Dendritic cell treated with granulocyte-macrophage colony-stimulating factor and Interleukin-4, amounts not matched to agents 40 ng/mL and 50 ng/mL, for 4 days (primary cell): Measurements from ENCODE around the gene ILK.

Experiments used
- H3K27ac Mint-ChIP-seq: one replicate; pipeline ENCODE4 v1.8.0; 2022; ENCODE audit warnings: mild to moderate bottlenecking, mixed read lengths
- H3K27me3 Mint-ChIP-seq: one replicate; pipeline ENCODE4 v1.8.0; 2022; ENCODE audit warnings: mild to moderate bottlenecking, mixed read lengths
- H3K36me3 Mint-ChIP-seq: one replicate; pipeline ENCODE4 v1.8.0; 2022; ENCODE audit warnings: low read depth, mixed read lengths
- H3K4me1 Mint-ChIP-seq: one replicate; pipeline ENCODE4 v1.8.0; 2022; ENCODE audit warnings: low read depth, mixed read lengths
- H3K4me3 Mint-ChIP-seq: one replicate; pipeline ENCODE4 v1.8.0; 2022; ENCODE audit warnings: mild to moderate bottlenecking, moderate library complexity, mixed read lengths
- H3K9me3 Mint-ChIP-seq: one replicate; pipeline ENCODE4 v1.8.0; 2022; ENCODE audit warnings: mixed read lengths
- intact Hi-C: fragments of 100-400 bp; cut with micrococcal nuclease; formaldehyde crosslinking; loops from one replicate; pipeline ENCODE4 v1.15.0; 2022

ILK gene

DNA sequence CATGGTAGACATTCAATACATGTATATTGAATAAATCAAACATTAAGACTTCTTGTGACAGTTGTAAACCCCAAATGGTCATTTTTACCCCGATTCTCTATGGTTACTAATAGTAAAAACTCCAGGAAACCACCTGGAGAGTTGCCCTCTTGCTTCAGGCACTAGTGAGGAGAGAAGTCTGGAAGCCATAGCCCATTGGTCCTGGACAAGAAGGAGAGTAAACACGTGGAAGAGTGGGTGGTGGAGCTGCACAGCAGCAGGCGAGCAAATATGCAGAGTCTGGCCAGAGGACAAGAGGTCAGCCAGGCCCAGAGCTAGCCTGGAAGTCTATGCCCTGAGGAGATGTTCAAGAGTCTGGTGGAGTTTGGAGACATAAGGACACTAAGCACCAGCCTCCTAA is 34.3 kb downstream of the ILK start:
- Mint-ChIP-seq H3K4me1 (no peaks in the 10 kb centered on the region), H3K27ac (no peak overlapping the region)
- intact Hi-C loops = no loop called here

DNA sequence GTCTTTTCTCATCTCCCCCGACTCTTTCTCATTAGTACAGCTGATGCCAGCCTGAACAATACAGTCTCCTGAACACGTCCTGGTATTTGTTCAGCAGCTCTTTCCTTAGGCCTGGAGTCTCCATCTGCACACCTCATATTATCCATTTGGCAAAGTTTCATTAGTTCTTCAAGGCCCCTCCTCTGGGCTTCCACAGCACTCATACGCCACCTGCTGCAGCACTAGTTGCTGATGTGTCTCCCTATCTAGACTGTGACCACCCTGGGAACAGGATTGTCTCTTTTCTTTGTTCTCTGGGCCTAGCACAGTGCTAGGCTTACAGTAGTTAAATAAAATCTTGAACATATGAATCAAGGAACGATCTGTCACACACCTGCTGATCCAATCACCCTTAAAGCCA is 34.9 kb downstream of the ILK start:
- intact Hi-C loops = no loop called here

More for the DNA sequence above, 34.3 kb downstream of the ILK start:
- Mint-ChIP-seq H3K9me3 (no peaks in the 10 kb centered on the region), H3K4me3 (no peak overlapping the region), H3K27me3 (no peaks in the 10 kb centered on the region), H3K36me3 (no peaks in the 10 kb centered on the region)

DNA sequence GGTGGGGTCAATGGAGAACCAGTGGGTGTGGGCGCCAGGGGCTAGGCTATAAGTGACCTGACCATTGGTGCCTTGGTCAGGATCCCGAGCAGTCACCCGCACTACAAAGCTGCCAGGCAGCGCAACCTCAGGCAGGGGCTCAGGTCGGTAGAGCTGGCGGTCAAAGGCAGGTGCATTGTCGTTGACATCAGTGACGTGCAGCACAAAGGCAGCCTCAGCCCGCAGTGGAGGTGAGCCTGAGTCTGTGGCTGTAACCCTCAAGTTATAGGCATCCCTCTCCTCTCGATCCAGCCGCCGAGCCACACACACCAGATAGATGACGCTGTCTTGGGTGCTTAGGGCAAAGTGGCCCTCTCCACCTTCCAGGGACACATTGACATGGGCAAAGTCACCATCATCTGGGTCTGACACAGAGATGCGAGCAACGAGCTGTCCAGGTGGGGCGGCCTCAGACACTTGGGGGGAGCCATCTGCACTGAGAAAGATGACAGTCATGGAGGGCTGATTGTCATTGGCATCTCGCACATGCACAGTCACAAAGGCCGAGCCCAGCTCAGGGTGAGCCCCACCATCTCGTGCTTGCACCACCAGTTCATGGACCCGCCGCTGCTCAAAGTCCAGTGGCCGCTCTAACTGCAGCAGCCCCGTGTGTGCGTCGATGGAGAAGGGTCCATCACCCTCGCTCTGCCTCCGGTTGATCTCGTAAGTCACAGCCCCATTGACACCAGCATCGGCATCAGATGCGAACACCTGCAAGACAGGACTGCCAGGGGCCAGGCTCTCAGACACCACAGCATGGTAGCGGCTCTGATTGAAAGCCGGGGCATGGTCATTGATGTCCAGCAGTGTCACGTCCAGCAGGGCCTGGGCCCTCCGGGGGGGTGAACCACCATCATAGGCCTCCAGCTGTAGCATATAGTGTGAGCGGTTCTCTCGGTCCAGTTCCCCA is 36.7 kb downstream of the ILK start:
- Mint-ChIP-seq H3K9me3 (no peaks in the 10 kb centered on the region), H3K4me3 (no peak overlapping the region), H3K36me3 (no peaks in the 10 kb centered on the region), H3K4me1 (no peaks in the 10 kb centered on the region), H3K27me3 (no peaks in the 10 kb centered on the region), H3K27ac (no peak overlapping the region)
- intact Hi-C loops = no loop called here

More for the DNA sequence above, 34.9 kb downstream of the ILK start:
- no peak overlapping the region for H3K27ac Mint-ChIP-seq
- no peaks in the 10 kb centered on the region for H3K4me1 Mint-ChIP-seq
- no peaks in the 10 kb centered on the region for H3K27me3 Mint-ChIP-seq
- H3K36me3 Mint-ChIP-seq = no peaks in the 10 kb centered on the region
- no peak overlapping the region for H3K4me3 Mint-ChIP-seq
- H3K9me3 Mint-ChIP-seq = no peaks in the 10 kb centered on the region

DNA sequence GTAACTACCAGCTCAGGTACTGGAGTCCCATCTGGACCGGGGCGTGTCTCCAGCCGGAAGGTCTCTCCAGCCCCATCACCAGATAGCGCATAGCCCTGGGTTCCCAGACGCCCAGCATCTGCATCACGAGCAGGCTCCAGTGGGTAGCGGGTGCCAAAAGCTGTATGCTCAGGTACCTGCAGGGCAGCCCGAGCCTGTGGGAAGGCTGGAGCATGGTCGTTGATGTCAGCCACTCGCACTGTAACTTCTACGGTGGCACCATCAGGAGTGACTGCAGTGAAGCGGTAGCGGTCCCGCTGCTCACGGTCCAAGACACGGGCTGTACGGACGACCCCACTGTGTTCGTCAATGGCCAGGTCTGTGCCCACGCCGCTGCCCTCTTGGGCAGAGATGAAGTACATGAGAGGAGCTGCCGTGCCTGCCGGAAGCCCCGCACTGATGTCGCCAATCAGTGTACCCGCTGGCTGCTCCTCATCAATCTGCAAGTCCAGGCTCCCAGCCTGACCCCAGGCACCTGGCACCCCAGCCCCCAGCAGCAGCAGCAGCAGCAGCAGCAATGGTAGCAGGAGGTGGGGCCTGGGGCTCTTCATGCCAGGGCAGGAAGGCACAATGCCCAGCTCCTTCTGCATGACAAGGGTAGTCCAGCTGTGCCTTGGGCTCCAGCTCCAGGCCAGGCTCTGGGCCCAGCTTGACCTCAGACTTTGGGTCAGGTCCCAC is 37.6 kb downstream of the ILK start:
- Mint-ChIP-seq H3K4me1 (no peaks in the 10 kb centered on the region), H3K36me3 (no peaks in the 10 kb centered on the region), H3K27ac (no peak overlapping the region), H3K9me3 (no peaks in the 10 kb centered on the region), H3K4me3 (no peak overlapping the region), H3K27me3 (no peaks in the 10 kb centered on the region)
- intact Hi-C loops = no loop called here

DNA sequence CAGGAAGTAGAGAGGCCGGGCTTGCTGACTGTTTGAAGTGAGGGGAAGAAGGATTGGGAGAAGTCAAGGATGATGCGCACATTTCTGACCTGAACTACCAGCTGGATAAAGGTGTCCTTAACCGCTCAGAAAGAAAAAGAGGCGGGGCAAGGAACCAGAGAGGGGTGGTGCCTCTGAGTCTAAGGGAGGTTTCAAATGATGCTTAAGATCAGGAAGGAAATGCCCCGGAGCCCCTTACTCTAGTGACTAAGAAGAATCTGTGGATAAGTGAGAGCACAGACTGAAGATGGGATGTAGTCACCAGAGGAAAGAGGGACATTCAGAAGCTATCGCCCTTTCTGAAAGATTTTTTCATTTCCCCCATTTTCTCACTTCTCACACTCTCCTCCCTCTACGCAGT is 39.4 kb downstream of the ILK start:
- no peaks in the 10 kb centered on the region for H3K36me3 Mint-ChIP-seq
- H3K4me1 Mint-ChIP-seq = no peaks in the 10 kb centered on the region
- no peaks in the 10 kb centered on the region for H3K27me3 Mint-ChIP-seq
- no peak overlapping the region for H3K4me3 Mint-ChIP-seq
- intact Hi-C loops = no loop called here
- no peak overlapping the region for H3K27ac Mint-ChIP-seq
- no peaks in the 10 kb centered on the region for H3K9me3 Mint-ChIP-seq

DNA sequence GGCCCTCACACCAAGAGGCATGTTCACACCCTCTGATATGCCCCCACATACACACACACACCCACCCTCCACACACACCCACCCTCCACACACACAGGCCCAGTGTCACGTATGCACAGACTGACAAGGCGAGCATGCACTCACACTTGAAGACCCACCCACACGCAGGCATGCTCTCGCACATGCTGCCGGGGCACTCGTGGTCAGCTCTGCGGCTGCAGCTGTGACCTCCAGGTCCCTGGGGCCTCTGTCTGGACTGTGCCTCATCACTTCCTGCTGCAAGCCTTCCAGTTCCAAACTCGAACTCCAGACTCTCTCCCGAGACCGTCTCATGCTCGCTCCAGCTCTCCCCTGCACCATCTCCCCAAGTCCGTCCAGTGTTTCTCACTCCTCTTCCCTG is 42.5 kb downstream of the ILK start:
- H3K36me3 Mint-ChIP-seq = no peaks in the 10 kb centered on the region
- H3K4me3 Mint-ChIP-seq = no peak overlapping the region
- no peaks in the 10 kb centered on the region for H3K27me3 Mint-ChIP-seq
- no peak overlapping the region for H3K27ac Mint-ChIP-seq
- no peaks in the 10 kb centered on the region for H3K9me3 Mint-ChIP-seq
- H3K4me1 Mint-ChIP-seq = no peaks in the 10 kb centered on the region
- intact Hi-C loops = loop anchor here (2.0 kb wide), 1 partner anchor 27 kb away; the partner anchor contains the start of gene TPP1

DNA sequence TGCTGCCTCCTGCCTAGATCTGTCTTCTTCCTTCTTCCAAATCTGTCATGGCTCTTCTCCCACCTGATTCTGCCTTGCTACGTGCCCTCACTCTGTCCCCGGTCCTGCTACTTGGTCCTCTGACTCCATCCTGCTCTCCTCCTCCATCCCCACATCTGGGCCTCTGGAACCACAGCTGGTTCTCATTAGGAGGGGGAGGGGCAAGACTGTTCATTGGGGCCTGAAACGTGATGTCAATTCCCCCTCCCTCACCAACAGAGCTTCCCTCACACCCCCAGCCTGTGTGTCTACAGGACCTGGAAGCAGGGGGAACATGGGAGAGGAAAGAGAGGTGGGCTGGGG is 43.0 kb downstream of the ILK start:
- Mint-ChIP-seq H3K4me3 (no peak overlapping the region), H3K4me1 (no peaks in the 10 kb centered on the region), H3K27me3 (no peaks in the 10 kb centered on the region), H3K9me3 (no peaks in the 10 kb centered on the region), H3K36me3 (no peaks in the 10 kb centered on the region), H3K27ac (no peak overlapping the region)
- intact Hi-C loops = loop anchor here (2.0 kb wide), 1 partner anchor 28 kb away; the partner anchor contains the start of gene TPP1

DNA sequence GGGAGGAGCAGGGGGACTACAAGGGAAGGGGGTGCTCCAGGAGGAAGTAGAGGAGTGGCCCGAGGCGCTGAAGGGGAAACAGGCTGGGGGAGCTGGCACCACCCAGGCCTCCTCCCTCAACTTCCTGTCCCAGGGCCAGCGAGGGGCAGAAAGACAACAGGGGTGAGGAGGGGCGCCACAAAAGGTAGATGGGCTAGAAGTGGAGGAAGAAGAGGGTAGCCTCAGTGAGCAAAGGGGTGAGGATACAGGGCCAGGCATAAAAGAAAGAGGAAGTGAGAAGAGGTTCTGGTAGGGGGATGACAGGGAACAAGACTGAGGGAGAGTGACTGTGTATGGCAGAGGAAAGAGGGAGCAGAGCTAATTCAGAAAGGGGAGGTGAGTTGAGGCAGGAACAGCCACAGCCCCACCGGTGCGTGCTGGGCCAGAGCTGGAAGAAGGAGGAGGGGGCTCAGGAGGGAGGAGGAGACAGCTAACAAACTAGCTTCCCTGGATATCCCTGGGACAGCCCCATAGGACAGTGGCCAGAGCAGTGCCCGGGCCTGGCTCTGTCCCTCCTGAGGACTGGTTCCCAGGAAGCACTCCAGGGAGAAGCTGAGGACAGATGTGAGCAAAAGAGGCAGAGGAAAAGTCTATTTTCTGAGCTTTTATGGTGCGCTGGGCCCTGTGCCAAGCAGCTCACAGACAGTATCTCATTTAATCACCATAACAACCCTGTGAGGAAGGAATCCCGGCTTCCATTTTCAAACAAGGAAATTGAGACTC is 43.5 kb downstream of the ILK start:
- H3K27me3 Mint-ChIP-seq = no peaks in the 10 kb centered on the region
- no peak overlapping the region for H3K27ac Mint-ChIP-seq
- no peak overlapping the region for H3K4me3 Mint-ChIP-seq
- no peaks in the 10 kb centered on the region for H3K36me3 Mint-ChIP-seq
- intact Hi-C loops = loop anchor here (2.0 kb wide), 1 partner anchor 28 kb away; the partner anchor contains the start of gene TPP1
- no peaks in the 10 kb centered on the region for H3K4me1 Mint-ChIP-seq
- H3K9me3 Mint-ChIP-seq = no peaks in the 10 kb centered on the region

DNA sequence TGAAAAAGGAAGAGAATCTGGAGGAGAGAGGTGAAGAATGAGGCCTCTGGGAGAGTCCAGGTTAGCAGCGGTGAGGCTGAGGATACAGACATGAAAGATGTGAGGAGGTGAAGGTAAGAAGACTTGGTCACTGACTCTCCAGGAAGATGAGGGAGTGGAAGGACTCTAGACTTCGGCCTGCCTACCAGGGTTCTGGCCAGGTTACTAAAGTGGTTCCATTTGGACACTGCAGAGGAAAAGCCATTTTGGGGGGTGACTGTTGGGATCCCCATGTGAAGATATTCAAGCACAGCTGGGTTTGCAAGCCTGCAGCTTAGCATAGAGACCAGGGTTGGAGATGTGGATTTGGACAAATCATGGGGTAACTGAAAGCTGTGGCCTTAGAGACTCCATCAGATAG is 44.3 kb downstream of the ILK start:
- H3K9me3 Mint-ChIP-seq = no peaks in the 10 kb centered on the region
- H3K4me3 Mint-ChIP-seq = no peak overlapping the region
- intact Hi-C loops = loop anchor here (2.0 kb wide), 1 partner anchor 29 kb away; the partner anchor contains the start of gene TPP1
- H3K27ac Mint-ChIP-seq = no peak overlapping the region
- no peaks in the 10 kb centered on the region for H3K27me3 Mint-ChIP-seq
- H3K36me3 Mint-ChIP-seq = no peaks in the 10 kb centered on the region
- no peaks in the 10 kb centered on the region for H3K4me1 Mint-ChIP-seq

DNA sequence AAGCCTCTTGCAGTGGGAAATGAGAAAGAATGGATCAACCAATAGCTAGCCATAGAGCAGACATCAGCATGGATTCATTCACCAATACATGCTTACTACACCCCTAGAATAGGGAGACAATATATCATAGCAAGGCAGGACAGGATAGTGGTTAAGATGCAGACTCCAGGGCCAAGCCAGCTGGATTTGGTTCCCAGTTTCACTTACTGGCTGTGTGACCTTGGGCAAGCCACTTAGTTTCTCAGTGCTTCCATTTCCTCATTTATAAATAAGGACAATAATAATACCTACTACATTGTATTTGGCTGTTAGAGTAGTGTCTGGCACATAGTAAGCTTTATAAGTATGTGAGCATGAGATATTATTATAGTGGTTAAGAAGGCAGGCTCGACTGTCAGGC is 44.9 kb downstream of the ILK start:
- no peak overlapping the region for H3K4me3 Mint-ChIP-seq
- H3K27me3 Mint-ChIP-seq = no peaks in the 10 kb centered on the region
- intact Hi-C loops = no loop called here
- H3K27ac Mint-ChIP-seq = no peak overlapping the region
- H3K4me1 Mint-ChIP-seq = no peaks in the 10 kb centered on the region
- no peaks in the 10 kb centered on the region for H3K9me3 Mint-ChIP-seq
- H3K36me3 Mint-ChIP-seq = no peaks in the 10 kb centered on the region

DNA sequence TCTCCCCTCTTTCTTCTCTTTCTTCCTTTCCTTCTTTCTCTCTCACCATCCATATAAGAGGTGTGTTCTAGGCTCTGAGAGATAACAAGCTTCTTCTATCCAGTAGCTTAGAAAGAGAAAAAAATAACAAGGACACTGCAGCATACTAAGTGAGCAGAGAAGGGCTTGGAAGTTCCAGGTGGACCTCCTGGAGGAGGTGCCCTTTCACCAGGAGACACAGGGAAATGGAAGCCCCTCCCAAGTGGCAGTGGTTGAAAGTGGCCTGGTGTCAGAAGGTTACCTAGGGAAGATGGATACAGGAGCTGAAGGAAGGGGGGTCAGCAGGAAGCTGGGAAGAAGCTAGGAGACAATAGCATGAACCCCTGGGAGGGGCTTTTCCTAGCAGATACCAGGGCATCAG is 46.5 kb downstream of the ILK start:
- H3K36me3 Mint-ChIP-seq = no peaks in the 10 kb centered on the region
- H3K9me3 Mint-ChIP-seq = no peaks in the 10 kb centered on the region
- H3K4me3 Mint-ChIP-seq = no peak overlapping the region
- H3K27ac Mint-ChIP-seq = no peak overlapping the region
- intact Hi-C loops = no loop called here
- no peaks in the 10 kb centered on the region for H3K27me3 Mint-ChIP-seq
- H3K4me1 Mint-ChIP-seq = no peaks in the 10 kb centered on the region

DNA sequence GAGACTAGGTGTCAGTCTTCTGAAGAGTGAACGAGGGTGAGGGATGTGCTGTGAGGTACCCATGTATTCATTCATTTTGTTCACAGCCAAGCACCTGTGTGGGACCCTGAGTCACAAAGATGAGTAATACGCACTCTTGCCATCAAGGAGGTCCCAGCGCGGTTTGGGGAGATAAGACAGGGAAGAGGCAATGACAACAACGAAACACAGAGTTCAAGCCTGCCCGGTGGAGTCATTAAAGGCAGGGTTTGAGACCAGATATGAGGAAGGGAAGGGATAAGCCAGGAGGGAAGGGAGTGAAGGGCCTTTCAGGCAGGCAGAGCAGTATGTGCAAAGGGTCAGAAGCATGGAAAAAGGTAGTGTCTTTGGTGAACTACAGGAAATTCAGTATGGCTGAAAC is 47.4 kb downstream of the ILK start:
- H3K36me3 Mint-ChIP-seq = no peaks in the 10 kb centered on the region
- H3K27me3 Mint-ChIP-seq = peaks cover 2% of the 10 kb centered on the region
- H3K4me3 Mint-ChIP-seq = no peak overlapping the region
- peaks cover 2% of the 10 kb centered on the region for H3K4me1 Mint-ChIP-seq
- H3K9me3 Mint-ChIP-seq = no peaks in the 10 kb centered on the region
- intact Hi-C loops = no loop called here
- H3K27ac Mint-ChIP-seq = no peak overlapping the region

DNA sequence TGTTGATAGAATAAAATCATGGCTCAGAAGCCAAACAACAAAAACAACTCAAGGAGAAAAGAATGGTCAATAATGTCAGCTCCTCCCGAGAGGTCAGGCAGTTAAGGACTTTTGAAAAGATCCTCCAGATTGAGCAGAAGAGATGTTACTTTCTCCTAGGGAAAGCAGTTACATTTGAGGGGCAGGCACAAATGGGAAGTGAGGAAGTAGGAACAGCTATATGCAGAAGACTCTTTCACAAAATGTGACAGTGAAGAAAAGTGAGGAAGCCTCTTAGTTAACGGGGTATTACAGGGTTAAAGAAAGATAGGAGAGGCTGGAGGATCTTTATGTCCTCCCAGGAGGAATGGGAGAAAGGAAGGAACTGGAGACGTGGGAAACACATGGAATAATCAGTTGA is 48.6 kb downstream of the ILK start:
- Mint-ChIP-seq H3K4me3 (no peak overlapping the region), H3K27ac (no peak overlapping the region), H3K4me1 (peaks cover 14% of the 10 kb centered on the region), H3K27me3 (peaks cover 14% of the 10 kb centered on the region), H3K9me3 (no peaks in the 10 kb centered on the region), H3K36me3 (no peaks in the 10 kb centered on the region)
- intact Hi-C loops = no loop called here

DNA sequence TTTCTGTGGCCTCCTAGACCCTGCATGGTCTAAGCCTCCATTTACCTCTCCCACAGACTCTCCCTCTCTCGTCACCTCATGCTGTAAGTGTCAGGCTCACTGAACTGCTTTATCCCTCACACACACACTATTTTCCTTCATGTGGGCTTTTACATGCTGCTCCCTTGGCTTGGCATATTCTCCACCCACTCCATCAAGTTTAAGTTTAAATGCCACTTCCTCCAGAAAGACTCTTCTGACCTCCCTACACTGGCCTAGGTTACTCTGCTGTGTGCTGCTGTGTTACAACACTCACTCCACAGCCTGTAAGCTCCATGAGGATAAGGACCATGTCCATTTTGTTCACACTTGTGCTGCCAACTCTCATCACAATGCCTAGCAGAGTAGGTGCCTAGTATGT is 49.5 kb downstream of the ILK start:
- Mint-ChIP-seq H3K36me3 (no peaks in the 10 kb centered on the region), H3K4me1 (peaks cover 14% of the 10 kb centered on the region), H3K27ac (no peak overlapping the region), H3K4me3 (no peak overlapping the region), H3K27me3 (peaks cover 15% of the 10 kb centered on the region), H3K9me3 (no peaks in the 10 kb centered on the region)
- intact Hi-C loops = no loop called here
